Mucosa of descending colon (tissue), 3 donors: Measurements from ENCODE around the gene CLEC2D. TPM values are rescaled to one million over a fixed set of nuclear protein-coding genes. Genes with fewer than 3 reads are reported as not detected.
"Not testable (repeated sequence)": the region's sequence is repeated elsewhere in the genome, so short reads cannot be mapped to it uniquely, and the experiment has no call there.

Experiments
- ATAC-seq: fragments of 200-7000 bp; cut with Tn5 transposase; one replicate; pipeline ENCODE4 v1.9.1; 2020; ENCODE audit warnings: mild to moderate bottlenecking, moderate library complexity
- DNase-seq, 3 donors: peaks; one replicate each; pipeline ENCODE4 v3.0.0-alpha.2; 2020
- H3K36me3 ChIP-seq: fragments of 200-600 bp; one replicate; pipeline ENCODE4 v1.8.0; 2021; ENCODE audit warnings: low read depth, mild to moderate bottlenecking
- H3K4me1 ChIP-seq: fragments of 200-600 bp; one replicate; pipeline ENCODE4 v1.8.0; 2021; ENCODE audit warnings: low read depth, mild to moderate bottlenecking
- H3K4me3 ChIP-seq: fragments of 200-600 bp; one replicate; pipeline ENCODE4 v1.8.0; 2021; ENCODE audit warnings: mild to moderate bottlenecking
- H3K9me3 ChIP-seq: fragments of 200-600 bp; one replicate; pipeline ENCODE4 v1.8.0; 2021; ENCODE audit warnings: mild to moderate bottlenecking
- intact Hi-C, 2 donors: fragments of 100-400 bp; cut with DNase I in 1 of 2; cut with micrococcal nuclease in 1 of 2; formaldehyde crosslinking; loops; one replicate each; pipeline versions ENCODE4 v1.11.0 to v1.11.1; 2022; cut with DNase I, micrococcal nuclease
- total RNA-seq, 3 donors: library from RNA; stranded (reverse); fragmentation: NEBNext Ultra II Directional in 2 of 3; extraction: Animal tissue kit (Norgen Biotek cat#: 25700) in 2 of 3; gene quantifications; one replicate each; pipeline versions ENCODE4 v1.2.1 to v1.2.4, GENCODE V29; 2021 to 2023
- TF ChIP-seq, protein P1 (sequence below): fragments of 200-600 bp; IDR thresholded peaks from one replicate; pipeline ENCODE4 v1.8.0; 2022; ENCODE audit warnings: antibody characterized with exemption, mild to moderate bottlenecking
- donor health status: DM: no; HTN: no; CAD: no; lungs with moderate emphysema.
- donor health status: DM: no; HTN: no; CAD: no.
- donor health status: DM: no; HTN: yes; CAD: no.

CLEC2D gene
- total RNA-seq, 3 donors from 2014 or later: 7.1 to 10.1 (median 7.2) TPM

DNA sequence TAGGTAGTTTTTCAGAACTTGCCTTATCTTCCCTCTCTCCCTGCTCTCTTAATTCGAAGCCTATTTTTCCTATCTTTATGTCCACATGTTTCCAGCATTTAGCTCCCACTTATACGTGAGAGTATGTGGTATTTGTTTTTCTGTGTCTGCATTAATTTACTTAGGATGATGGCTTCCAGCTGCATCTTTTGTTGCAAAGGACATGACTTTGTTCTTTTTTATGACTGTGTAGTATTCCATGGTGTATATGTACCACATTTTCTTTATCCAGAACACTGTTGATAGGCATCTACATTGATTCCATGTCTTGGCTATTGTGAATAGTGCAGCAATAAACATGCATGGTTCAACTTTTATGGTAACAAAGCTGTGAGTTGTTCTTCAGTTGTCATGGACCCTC lies 7.8 kb upstream of the CLEC2D start:
- intact Hi-C loops: no loop called here
- H3K36me3 ChIP-seq: no peaks in the 10 kb centered on the region
- no peak overlapping the region for H3K4me3 ChIP-seq
- ATAC-seq: no peak
- DNase-seq: no peak
- no peaks in the 10 kb centered on the region for H3K4me1 ChIP-seq
- H3K9me3 ChIP-seq: no peaks in the 10 kb centered on the region
- TF ChIP-seq, protein P1, sequence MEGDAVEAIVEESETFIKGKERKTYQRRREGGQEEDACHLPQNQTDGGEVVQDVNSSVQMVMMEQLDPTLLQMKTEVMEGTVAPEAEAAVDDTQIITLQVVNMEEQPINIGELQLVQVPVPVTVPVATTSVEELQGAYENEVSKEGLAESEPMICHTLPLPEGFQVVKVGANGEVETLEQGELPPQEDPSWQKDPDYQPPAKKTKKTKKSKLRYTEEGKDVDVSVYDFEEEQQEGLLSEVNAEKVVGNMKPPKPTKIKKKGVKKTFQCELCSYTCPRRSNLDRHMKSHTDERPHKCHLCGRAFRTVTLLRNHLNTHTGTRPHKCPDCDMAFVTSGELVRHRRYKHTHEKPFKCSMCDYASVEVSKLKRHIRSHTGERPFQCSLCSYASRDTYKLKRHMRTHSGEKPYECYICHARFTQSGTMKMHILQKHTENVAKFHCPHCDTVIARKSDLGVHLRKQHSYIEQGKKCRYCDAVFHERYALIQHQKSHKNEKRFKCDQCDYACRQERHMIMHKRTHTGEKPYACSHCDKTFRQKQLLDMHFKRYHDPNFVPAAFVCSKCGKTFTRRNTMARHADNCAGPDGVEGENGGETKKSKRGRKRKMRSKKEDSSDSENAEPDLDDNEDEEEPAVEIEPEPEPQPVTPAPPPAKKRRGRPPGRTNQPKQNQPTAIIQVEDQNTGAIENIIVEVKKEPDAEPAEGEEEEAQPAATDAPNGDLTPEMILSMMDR: no peak

GRCh38 chr12:9662488-9662887 lies 7.0 kb upstream of the CLEC2D start:
- DNase-seq (no peak), ATAC-seq (no peak)
- H3K4me3 ChIP-seq: no peak overlapping the region
- TF ChIP-seq, protein P1: no peak
- intact Hi-C loops: no loop called here
- H3K4me1 ChIP-seq: no peaks in the 10 kb centered on the region
- H3K36me3 ChIP-seq: no peaks in the 10 kb centered on the region
- no peaks in the 10 kb centered on the region for H3K9me3 ChIP-seq

- intact Hi-C loops: no loop called here
- H3K4me1 ChIP-seq: no peaks in the 10 kb centered on the region
- no peaks in the 10 kb centered on the region for H3K36me3 ChIP-seq
- TF ChIP-seq, protein P1: no peak
- ATAC-seq (no peak), DNase-seq (no peak)
- no peaks in the 10 kb centered on the region for H3K9me3 ChIP-seq
- H3K4me3 ChIP-seq: no peak overlapping the region
These were observed 1.9 kb upstream of the CLEC2D start for GRCh38 chr12:9667403-9668160.

GRCh38 chr12:9668161-9669018 lies 1.1 kb upstream of the CLEC2D start:
- Histone ChIP-seq H3K4me1 (no peaks in the 10 kb centered on the region), H3K9me3 (no peaks in the 10 kb centered on the region), H3K4me3 (no peak overlapping the region), H3K36me3 (no peaks in the 10 kb centered on the region)
- DNase-seq (no peak), ATAC-seq (no peak)
- intact Hi-C loops: no loop called here
- TF ChIP-seq, protein P1: no peak

- ATAC-seq (no peak), DNase-seq (no peak)
- Histone ChIP-seq H3K9me3 (no peaks in the 10 kb centered on the region), H3K36me3 (no peaks in the 10 kb centered on the region), H3K4me1 (no peaks in the 10 kb centered on the region), H3K4me3 (no peak overlapping the region)
- TF ChIP-seq, protein P1: no peak
- intact Hi-C loops: no loop called here
These were observed 540 bp upstream of the CLEC2D start for GRCh38 chr12:9669019-9669326.

DNA sequence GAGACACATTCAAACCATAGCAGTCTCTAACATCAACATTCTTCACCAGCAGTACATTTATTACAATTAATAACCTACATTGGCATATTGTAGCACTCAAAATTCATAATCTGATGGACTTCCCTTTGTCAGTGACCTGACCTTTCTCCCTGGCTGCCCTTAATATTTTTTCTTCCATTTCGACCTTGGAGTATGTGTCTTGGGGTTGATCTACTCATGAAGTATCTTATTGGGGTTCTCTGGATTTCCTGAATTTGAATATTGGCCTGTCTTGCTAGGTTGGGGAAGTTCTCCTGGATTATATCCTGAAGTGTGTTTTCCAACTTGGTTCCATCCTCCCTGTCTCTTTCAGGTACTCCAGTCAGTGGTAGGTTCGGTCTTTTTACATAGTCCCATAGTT lies 2.8 kb downstream of the CLEC2D start:
- ATAC-seq, H3K4me1 ChIP-seq, H3K36me3 ChIP-seq, DNase-seq, H3K9me3 ChIP-seq, intact Hi-C loops, H3K4me3 ChIP-seq: not testable (repeated sequence)
